LNCaP clone FGC (cell line): Measurements from ENCODE around the gene LNP1.

Experiments used
- DNase-seq: peaks from one replicate; pipeline ENCODE4 v3.0.0-alpha.2; 2011; ENCODE audit warnings: low read depth
- H3K4me3 ChIP-seq: 2 replicates; pipeline ENCODE4 v1.5.1; 2011; ENCODE audit warnings: mild to moderate bottlenecking, low read depth, low read length, control low read depth
- TF ChIP-seq, protein P1 (sequence below): IDR thresholded peaks from 2 replicates; pipeline ENCODE4 v1.5.1; 2012; ENCODE audit warnings: mild to moderate bottlenecking; ENCODE audit not compliant: control insufficient read depth, insufficient read depth; ENCODE audit errors: extremely low read depth

Gene LNP1

DNA sequence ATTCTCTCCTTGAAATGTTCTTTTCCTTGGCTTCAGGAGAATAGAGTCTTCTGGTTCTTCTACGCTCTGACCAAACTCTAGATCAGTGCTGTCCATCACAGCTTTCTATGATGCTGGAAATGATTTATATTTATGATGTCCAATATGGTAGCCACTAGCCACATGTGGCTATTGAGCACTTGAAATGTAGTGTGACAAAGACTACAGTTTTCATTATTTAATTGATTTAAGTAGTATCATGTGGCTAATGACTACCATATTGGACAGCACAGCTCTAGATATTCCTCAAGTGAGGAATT is 2.9 kb downstream of the LNP1 start:
- no peak for DNase-seq
- TF ChIP-seq, protein P1, sequence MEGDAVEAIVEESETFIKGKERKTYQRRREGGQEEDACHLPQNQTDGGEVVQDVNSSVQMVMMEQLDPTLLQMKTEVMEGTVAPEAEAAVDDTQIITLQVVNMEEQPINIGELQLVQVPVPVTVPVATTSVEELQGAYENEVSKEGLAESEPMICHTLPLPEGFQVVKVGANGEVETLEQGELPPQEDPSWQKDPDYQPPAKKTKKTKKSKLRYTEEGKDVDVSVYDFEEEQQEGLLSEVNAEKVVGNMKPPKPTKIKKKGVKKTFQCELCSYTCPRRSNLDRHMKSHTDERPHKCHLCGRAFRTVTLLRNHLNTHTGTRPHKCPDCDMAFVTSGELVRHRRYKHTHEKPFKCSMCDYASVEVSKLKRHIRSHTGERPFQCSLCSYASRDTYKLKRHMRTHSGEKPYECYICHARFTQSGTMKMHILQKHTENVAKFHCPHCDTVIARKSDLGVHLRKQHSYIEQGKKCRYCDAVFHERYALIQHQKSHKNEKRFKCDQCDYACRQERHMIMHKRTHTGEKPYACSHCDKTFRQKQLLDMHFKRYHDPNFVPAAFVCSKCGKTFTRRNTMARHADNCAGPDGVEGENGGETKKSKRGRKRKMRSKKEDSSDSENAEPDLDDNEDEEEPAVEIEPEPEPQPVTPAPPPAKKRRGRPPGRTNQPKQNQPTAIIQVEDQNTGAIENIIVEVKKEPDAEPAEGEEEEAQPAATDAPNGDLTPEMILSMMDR = no peak
- H3K4me3 ChIP-seq = no peak overlapping the region

DNA sequence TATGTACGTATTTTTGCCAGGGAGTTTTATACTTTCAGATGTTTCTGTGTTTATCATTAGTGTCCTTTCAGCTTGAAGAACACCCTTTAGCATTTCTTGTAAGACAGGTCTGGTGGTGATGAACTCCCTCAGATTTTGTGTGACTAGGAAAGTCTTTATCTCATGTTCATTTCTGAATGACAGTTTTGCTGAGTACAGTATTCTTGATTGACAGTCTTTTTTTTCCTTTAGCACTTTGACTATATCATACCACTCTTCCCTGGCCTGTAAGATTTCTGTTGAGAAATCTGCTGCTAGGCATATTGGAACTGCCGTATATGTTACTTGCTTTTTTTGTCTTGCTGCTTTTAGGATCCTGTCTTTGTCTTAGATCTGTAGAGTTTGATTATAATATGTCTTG is 5.8 kb downstream of the LNP1 start:
- no peak for DNase-seq
- no peak overlapping the region for H3K4me3 ChIP-seq
- TF ChIP-seq, protein P1 = no peak

DNA sequence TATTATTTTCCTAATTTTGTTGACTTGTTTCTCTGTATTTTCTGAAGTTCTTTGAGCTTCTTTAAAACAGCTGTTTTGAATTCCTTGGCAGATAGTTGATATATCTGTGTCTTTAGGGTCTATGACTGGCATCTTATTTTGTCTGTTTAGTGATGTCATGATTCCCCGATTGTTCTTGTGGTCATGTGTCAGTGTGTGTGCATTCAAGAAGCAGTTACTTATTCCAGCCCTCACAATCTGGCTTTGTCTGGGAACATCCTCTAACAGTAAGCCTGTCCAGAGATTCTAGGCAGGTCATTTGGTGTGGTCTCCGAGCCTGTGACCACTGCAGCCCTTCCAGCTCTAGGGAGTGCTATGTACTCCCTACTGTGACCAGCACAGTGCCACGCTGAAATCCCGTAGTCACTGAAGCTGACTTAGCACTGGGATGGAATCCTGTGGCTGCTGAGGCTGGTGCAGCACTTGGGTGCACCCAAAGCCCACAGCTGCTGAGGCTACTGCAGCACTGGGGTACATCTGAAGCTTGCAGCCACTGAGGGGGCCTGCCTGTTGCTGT is 6.7 kb downstream of the LNP1 start:
- no peak overlapping the region for H3K4me3 ChIP-seq
- TF ChIP-seq, protein P1 = no peak
- DNase-seq = no peak

DNA sequence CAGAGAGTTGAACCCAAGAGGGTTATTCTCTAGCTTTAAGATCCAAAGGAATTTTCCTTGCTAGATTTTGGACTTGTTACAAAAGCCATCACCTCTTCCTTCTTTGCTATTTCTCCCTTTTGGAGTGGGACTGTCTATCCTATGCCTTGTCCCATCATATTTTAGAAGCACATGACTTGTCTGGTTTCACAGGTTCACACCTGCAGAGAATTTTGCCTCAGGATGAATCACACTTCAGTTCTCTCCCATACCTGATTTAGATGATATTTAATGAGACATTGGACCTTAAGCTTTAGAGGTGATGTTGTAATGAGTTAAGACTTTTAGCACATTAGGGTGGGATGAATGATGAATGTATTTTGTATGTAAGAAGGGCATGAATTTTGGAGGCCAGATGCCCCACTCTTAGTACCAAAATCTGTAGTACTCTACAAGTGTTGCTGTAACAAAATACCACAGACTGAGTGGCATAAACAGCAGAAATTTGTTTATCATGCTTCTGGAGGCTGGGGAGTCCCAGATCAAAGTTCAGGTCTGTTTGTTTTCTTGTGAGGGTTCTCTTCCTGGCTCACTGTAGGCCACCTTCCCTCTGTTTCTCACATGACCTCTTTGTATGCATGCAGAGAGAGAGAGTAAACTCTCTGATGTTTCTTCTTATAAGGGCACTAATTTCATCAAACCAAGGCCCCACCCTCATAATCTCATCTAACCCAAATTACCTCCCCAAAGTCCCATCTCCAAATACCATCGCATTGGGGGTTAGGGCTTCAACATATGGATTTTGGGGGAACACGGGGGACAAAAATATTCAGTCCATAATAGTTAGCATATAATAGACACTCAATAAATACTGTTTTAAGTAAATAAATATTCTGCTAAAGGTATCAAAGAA is 10.0 kb downstream of the LNP1 start:
- no peak for DNase-seq
- TF ChIP-seq, protein P1 = no peak
- no peak overlapping the region for H3K4me3 ChIP-seq

DNA sequence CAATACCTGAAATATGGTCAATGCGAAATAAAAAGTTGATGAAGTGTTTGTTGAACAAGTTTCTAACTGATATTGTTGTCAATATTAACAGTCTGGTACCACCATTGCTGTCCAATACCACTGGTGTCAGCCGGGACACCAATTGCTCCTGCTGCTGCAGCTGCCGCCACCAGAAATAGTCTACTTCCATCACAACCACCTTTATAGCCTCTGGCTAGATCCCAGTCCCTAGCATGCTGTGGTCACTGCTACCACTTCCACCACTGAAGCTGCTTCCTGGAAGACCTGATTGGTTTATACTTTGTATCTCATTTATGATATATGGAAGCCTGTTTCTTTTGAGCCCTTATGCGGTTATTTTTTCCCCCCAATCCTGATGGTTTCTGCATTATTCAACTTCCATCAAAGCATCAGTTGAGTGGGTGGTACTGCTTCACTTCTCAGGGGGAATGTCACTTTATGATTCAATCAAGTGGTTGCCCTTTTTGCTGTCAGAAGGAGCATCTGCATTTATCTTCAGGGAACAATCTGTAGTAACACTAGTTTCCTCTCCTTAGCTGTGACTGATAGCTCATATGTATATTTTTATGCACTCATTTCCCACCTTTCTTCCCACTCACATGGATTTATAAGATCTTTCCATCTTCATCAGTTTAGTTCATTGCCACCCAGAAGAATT is 11.7 kb downstream of the LNP1 start:
- DNase-seq = no peak
- TF ChIP-seq, protein P1 = no peak
- H3K4me3 ChIP-seq = no peak overlapping the region

DNA sequence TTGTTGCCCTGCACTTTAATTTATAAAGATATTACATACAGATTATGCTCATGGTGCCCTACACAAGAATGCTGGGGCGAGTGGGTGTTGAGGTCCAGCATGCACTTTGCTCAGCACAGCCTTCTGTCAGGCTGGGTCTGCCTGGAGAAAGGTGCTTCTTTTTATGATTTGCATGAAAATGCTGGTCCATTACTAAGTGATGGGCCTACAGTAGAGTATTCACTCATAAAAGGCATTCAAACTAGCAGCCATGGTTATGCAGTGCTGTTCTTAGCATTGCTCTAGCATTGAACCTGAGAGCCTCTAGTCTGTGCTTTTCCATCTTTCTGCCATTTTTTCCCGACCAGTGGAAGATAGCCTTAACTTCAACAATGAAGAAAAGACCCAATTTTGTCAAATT is 12.3 kb downstream of the LNP1 start:
- H3K4me3 ChIP-seq = no peak overlapping the region
- DNase-seq = no peak
- TF ChIP-seq, protein P1 = no peak

DNA sequence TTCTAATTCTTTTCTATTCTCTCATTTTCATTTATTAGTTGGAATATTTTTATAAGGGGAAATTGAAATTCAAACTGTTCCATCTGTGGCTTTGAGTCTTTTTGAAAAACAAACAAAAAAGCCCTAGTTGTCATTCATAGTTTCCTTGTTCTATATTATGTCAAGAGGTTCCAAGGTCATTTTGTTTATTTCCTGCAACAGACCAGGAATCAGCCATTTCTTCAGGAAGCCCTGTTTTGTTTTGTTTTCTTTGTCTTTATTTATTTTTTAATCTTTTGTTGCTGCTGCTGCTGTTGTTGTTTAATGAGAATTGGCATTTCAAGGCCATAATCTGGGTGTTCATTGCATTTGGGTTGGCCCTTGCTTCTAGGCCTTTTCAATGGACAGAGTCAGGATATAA is 14.8 kb downstream of the LNP1 start:
- TF ChIP-seq, protein P1 = no peak
- DNase-seq = no peak
- H3K4me3 ChIP-seq = no peak overlapping the region
